HG03575 (cell line): Measurements from ENCODE around the gene FRMD7.
"Not testable (repeated sequence)": the region's sequence is repeated elsewhere in the genome, so short reads cannot be mapped to it uniquely, and the experiment has no call there.

ENCODE experiments used
- ATAC-seq: cut with Tn5 transposase; IDR thresholded peaks from one replicate; pipeline ENCODE4 v1.9.1; 2021; ENCODE audit not compliant: unreplicated experiment, insufficient number of reproducible peaks, low FRiP score; ENCODE audit errors: extremely low read depth

The FRMD7 gene, protein sequence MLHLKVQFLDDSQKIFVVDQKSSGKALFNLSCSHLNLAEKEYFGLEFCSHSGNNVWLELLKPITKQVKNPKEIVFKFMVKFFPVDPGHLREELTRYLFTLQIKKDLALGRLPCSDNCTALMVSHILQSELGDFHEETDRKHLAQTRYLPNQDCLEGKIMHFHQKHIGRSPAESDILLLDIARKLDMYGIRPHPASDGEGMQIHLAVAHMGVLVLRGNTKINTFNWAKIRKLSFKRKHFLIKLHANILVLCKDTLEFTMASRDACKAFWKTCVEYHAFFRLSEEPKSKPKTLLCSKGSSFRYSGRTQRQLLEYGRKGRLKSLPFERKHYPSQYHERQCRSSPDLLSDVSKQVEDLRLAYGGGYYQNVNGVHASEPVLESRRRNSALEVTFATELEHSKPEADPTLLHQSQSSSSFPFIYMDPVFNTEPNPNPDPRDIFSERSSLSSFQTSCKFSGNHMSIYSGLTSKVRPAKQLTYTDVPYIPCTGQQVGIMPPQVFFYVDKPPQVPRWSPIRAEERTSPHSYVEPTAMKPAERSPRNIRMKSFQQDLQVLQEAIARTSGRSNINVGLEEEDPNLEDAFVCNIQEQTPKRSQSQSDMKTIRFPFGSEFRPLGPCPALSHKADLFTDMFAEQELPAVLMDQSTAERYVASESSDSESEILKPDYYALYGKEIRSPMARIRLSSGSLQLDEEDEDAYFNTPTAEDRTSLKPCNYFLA

DNA sequence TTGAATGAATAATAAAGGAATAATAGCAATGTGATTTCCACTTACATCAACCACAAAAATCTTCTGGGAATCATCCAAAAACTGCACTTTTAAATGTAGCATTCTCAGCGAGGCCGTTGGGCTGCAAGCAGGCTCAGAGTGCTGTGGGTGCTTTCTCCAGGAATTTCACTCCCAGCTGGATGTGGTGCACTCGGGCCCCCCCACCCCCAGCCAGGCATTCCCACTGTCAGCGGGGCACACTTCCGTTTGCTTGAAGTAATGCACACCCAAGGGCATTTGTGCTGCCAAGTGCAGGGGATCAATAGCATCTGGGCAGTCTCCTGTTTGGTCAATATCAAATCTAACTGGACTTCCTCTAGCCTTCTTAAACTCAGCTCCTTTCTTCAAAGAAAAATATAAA lies at the start of gene FRMD7:
TSS of gene FRMD7 (minus strand) at position 278 of the 400 bp plus-strand sequence. CDS start at position 102, 176 bp downstream.
- ATAC-seq = no peak

DNA sequence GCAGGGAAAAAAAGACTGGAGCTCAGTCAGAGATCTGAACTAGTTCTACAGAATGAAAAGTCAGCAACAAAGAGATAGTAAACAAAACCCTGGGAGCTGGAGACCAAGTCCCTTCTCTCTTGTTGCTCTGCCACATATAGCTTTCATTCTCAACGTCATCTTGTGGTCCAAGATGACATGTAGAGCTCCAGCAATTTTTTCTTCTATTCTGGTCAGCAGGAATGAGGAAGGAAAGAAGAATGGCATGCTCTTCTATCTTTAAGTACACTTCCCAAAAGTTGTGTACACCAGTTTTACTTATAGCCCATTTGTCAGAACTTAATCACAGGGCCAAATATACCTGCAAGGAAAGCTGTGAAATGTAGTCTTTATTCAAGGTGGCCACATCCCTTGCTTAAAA lies 45.8 kb upstream of the FRMD7 start:
- no peak for ATAC-seq

DNA sequence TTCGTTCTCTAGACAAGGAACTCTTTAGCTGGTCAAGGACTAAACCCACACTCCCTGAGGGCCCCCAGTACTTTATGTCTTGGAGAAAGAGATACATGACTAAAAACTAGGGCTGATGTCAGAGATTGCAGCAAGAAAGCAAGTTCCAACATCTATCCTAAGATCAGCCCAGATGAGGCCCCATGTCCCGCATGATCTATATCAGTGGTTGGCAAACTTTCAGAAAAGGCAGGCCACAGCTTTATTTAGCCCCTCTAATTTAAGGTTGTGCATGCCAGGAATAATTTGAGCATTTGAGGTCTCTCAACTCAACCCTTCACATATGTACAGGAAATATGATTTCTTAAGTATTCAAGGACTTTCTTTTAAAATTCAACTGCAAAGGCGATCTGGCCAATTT lies 44.1 kb upstream of the FRMD7 start:
- ATAC-seq = no peak

DNA sequence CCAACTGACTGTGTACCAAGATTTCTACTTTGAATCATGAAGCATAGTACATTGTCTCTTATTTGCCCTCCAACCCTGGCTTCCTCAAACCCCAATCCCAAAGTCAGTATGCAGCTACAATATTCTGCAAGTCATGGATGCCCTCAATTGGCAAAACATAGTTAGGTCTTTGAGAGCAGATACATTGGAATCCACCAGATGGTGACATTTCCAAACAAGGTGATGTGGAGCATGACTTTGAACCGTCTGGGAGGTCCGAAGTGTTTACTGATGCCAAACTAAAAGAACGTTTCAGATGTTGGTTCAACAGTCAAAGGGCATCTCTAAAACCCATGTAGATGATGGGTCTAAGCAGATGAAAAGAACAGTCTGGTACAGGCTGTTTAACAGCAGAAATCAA lies 43.7 kb upstream of the FRMD7 start:
- ATAC-seq = no peak

DNA sequence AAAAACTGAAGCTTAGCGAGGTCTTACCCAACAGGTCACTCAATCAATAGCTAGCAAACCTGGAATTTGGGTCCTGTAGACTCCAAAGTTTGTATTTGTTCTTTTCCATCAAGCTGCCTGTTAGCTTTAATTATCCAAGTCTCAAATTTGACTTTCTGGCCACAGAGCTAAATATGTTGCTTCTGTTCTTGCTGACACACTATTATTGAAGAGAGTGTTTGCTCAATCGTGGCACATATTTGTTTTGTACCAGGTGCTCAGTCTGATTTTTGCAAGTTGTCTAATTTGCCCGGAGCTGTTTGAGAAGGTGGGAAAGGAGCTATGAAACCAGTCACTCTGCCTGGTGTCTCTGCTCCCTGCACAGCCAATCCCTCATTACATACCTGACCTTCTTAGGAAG lies 41.7 kb upstream of the FRMD7 start:
- ATAC-seq = no peak

DNA sequence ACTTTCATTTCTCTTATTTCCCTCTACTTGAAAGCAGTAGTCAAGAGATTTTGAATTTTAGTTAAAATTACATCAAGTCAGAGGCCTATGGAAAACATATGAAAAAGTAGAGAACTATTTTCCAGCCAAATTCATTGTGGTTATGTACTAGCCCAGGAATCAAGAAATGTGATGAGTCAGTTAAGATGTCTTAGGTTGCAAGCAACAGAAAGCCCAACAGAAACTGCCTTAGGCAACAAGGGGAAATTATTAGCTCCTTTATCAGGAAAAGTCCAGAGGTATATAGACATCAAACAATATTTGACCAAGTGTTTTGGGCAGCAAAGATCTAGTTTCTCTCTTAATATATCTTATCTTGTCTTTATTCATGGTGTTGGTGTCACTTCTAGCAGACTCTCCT lies 37.8 kb upstream of the FRMD7 start:
- ATAC-seq = no peak

DNA sequence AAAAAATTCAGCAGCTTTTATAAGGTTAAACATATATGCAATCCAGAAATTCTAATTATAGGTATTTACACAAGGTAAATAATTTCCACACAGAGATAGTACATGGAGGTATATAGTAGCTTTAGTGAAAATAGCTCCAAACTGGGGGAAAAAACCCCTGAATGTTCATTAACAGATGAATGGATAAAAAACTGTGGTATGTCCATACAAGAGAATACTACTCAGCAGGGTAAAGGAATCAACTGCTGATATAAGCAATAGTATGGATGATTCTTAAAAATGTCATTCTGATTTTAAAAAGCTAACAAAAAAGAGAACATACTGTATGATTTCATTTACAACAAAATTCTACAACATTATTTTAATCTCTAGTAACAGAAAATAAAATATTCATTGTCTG lies 37.2 kb upstream of the FRMD7 start:
- no peak for ATAC-seq

DNA sequence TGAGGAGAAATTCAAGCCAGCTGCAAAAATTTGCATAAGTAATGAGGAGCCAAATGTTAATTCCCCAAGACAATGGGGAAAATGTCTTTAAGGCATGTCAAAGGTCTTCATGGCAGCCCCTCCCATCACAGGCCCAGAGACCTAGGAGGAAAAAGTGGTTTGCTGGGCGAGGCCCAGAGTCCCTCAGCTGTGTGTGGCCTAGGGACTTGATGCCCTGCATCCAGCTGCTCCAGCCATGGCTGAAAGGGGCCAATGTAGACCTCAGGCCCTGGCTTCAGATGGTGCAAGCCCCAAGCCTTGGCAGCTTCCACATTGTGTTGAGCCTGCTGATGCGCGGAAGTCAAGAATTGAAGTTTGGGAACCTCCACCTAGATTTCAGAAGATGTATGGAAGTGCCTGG lies 35.3 kb upstream of the FRMD7 start:
- not testable (repeated sequence) for ATAC-seq

DNA sequence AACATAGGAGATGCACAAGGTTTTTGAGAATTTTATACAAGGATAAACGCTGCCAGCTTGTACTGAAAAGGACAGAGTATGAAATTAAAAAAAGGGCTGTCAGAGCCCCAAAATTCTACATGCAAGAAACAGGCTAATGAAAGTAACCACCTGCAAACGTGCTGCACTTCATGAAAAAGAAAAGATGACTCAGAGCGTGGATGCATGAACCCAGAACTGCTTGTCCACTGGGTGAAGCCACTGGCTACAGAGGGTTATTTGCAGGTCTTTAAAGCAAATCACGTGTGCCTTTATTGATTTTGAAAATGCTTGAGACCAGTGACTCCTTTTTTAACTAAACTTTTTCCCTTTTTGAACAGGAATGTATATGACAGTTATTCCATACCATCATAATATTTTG lies 25.3 kb upstream of the FRMD7 start:
- ATAC-seq = no peak

DNA sequence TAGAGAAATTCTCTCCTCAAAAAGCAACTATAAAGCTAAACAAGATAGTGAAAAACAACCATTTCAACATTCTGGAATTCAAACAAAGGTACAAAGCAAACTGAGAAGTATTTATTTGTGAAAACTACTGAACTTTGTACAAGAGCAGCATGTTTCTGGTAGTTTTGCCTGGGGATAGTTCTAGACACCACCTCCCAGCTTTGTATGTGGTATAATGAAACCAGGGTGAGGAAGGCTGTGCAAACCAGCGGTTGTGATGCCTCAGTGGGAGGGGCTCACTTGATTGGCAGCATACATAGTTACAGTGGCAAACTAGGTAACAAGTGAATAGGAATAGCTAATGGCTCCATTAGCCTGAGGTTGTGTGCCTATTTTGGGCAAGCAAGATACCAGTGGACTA lies 18.6 kb upstream of the FRMD7 start:
- no peak for ATAC-seq

DNA sequence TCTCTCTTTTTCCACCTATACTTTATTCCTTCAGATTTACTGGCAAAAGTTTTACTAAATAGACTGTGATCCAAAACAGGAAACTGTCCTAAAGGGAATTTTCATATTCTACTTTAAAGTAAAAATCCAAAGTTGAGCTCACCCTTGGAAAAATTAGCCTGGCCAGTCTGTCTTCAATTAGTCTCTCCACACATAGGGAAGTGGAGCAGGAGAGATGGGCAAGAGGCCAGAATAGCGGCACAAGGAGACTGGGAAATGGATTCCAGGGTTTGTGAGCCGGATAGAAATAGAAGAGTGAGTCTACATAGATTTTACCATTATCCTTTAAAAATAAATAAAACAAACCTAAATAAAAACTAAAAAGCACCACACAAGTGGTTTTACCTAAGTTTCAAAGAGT lies 16.2 kb upstream of the FRMD7 start:
- no peak for ATAC-seq

DNA sequence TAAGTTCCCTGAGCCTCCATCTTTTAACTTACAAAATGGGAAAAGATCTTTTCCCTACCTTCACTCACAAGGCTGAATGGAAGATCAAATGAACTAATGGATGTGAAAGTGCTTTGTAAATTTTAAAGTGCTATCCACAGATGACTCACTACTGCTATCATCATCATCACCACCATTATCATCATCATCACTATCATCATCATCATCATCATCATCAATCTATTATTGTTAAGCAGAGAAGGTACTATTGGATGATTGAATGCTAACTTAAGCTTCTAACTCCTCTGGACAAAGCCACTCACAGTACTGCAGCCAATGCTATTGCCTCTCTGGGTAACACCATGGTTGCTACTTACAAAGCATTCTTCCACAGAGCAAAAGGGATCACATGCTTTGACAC lies 1.9 kb downstream of the FRMD7 start:
- ATAC-seq = no peak

DNA sequence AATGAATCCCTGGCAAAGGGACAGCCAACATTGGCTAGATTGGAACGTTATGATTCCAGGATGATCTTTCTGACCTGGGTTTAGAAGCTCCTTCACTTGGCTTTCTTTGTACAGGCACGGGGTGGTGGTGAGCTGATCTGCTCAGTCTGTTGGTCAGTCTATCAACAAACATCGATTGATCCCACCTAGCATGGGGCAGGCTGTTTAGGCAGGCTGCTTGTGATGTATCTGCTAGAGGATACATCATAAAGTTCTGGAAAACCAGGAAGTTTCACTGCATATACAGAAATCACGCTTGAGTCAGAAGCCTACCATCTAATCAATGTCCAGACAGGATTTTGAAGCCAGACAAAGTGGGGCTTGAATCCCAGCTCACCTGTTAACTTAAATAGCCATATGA lies 6.9 kb downstream of the FRMD7 start:
- no peak for ATAC-seq

DNA sequence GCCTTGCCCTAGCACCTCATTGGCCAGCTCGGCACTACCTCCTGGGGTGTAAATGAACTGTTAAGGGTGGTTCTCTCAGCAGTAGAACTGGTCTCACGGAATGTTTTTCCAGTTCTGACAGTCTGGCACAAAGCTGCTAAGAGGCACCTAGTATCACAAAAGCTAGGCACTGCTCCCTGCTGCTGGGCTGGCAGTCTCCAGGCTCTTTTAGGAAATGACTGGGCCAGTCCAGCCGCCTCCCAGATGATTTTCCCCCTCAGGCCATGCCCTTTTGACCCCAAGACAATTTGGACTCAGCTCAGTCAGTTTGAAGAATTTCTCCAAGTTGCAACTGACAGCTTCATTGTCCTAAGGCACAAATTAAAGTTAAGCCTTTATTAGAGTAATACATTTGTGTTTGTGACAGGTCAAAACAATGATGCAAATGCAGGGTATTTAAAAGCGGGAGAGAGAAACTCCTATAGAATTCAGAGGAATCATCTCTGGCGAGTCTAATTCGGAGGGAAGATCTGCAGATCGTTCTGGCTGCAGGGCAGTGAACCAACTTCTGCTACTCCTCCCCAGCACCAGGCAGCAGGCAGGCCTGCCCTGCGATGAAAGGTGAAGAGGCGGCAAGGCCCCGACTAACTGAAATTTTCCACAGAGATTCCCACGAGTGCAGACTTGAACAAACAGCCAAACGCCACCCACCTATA lies 7.9 kb downstream of the FRMD7 start:
- no peak for ATAC-seq

DNA sequence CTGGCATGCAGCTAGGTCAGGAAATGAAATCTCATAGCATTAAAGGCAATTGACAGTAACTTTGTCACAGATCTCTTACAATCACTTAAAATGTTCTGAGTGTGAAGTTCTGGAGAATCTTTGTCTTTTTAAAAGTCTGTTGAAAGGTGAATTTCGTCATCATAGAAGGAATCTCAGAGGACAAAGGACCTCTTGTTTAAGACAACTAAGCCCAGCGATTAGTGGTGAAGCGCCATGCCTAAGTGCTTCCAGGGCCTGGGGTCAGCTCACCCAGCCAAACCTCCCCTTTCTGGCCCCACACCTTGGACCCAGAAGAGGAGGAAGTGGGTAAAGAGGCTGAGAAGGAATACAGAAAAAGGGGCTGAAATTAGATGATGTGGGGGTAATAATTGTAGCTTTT lies 8.5 kb downstream of the FRMD7 start:
- ATAC-seq = no peak

DNA sequence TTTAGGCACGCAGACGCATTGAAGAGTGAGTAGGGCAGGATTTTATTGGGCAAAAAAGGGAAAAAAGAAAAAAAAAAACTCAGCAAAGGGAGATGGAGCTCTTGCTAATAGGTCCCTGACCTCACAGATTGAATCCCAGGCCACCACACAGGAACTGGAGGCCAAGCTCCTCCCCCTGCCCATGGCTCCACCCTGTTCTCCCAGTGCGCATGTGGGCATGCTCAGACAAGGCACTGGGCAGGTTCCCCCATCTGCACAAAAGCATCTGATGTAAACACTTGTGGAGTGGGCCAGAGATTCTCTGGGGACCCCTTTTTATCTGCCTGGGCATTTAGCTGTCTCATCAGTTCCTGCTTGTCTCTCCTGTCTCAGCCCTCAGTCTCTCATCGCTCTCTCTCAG lies 9.5 kb downstream of the FRMD7 start:
- no peak for ATAC-seq

DNA sequence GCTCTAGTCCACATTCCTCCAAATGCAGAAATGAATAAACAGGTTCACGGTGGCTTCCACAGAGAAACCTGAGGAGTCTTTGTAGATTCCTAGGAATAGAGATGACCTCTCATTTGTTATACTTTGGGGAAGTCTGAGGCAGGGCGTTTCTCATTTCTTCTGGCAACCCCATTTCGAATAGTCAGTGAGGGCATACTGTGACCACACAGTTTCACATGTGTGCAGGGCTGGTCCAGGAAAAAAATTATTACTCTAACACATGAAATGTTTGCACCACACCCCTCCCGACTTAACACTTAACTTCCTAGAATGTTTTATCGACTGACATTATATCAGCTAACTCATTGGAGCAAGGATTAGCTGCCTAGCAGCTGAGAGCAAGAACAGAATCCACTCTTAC lies 12.0 kb downstream of the FRMD7 start:
- no peak for ATAC-seq

DNA sequence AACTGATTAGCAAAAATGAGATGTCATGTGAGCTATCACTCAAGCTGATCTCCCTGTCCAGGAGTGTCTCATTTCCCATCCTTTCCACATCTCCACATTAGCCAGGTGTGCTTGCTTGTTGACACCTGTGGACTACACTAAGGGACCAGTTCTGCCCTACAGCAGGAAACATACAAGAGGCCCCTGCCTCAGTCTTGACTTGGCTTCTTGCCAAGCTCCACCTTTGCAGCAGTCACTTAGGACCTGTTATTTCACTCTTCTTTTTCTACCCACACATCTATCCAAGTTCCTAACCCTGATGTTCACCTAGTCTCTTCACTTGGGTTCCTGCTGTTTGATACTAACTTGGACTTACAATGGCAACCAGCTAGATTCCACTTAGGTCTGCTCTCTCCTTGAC lies 13.2 kb downstream of the FRMD7 start:
- no peak for ATAC-seq

DNA sequence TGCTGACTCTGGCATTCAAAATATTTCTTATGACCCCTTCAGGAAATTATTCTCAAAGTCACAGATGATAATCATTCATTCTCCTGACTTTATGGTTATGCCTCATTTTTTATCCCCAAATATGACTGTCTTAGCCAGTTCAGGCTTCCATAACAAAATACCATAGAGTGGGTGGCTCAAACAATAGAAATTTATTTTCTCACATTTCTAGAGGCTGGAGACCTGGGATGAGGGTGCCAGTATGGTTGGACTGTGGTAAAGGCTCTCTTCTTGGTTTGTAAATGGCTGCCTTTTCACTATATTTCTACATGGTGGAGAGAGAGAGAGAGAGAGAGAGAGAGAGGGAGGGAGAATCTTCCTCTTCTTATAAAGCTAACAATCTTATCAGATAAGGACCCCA lies 20.5 kb downstream of the FRMD7 start:
- ATAC-seq = no peak

DNA sequence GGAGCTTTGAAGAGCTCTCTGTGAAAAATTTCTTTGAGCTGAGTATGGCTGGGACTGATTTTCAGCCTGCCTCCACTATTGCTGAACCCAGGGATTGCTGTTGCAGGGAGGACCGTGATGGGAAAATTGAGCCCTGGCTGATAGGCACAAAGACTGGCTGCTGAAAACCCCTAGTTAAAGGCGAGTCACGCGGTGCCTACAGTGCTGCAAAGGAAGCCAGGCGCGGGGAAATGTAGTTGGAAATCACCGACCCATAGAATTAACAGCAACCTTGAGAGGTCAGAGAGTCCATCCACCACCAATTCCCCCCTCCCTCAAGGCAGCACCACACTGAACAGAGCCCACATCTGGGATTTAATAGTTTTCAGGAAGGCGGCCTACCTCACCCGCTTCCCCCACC lies 26.0 kb downstream of the FRMD7 start:
- no peak for ATAC-seq
